Smooth muscle cell (in vitro differentiated cells): ENCODE measurements around the gene GRM2. TPM values are rescaled to one million over a fixed set of nuclear protein-coding genes. Genes with fewer than 3 reads are reported as not detected.

Source experiments
- DNase-seq: peaks from one replicate; lab custom pipeline; 2025; ENCODE audit not compliant: unreplicated experiment; lab: John Stamatoyannopoulos, UW
- H2AFZ ChIP-seq: fragments of 200-600 bp; sonication (generic); 2 replicates; pipeline ENCODE4 v1.6.0; 2016; ENCODE audit warnings: antibody characterized with exemption, low read depth, mild to moderate bottlenecking
- H3F3A ChIP-seq: fragments of 200-600 bp; sonication (generic); 2 replicates; pipeline ENCODE4 v1.6.0; 2017; ENCODE audit warnings: antibody characterized with exemption, low read depth
- H3K27ac ChIP-seq: fragments of 200-600 bp; sonication (generic); 2 replicates; pipeline ENCODE4 v1.5.1; 2016; ENCODE audit warnings: low read depth, mild to moderate bottlenecking
- H3K27me3 ChIP-seq: fragments of 200-600 bp; sonication (generic); 2 replicates; pipeline ENCODE4 v1.6.1; 2016; ENCODE audit warnings: low read depth, mild to moderate bottlenecking
- H3K36me3 ChIP-seq: fragments of 200-600 bp; sonication (generic); 2 replicates; pipeline ENCODE4 v1.5.1; 2016; ENCODE audit warnings: low read depth
- H3K4me1 ChIP-seq: fragments of 200-600 bp; sonication (generic); 2 replicates; pipeline ENCODE4 v1.5.1; 2016; ENCODE audit warnings: low read depth
- H3K4me2 ChIP-seq: fragments of 200-600 bp; sonication (generic); 2 replicates; pipeline ENCODE4 v1.6.0; 2016; ENCODE audit warnings: mild to moderate bottlenecking
- H3K4me3 ChIP-seq: fragments of 200-600 bp; sonication (generic); 2 replicates; pipeline ENCODE4 v1.5.1; 2016; ENCODE audit warnings: mild to moderate bottlenecking
- H3K79me2 ChIP-seq: fragments of 200-600 bp; sonication (generic); 2 replicates; pipeline ENCODE4 v1.6.0; 2016; ENCODE audit warnings: low read depth, mild to moderate bottlenecking
- H3K9ac ChIP-seq: fragments of 200-600 bp; sonication (generic); 2 replicates; pipeline ENCODE4 v1.6.0; 2016; ENCODE audit warnings: low read depth
- H3K9me3 ChIP-seq: fragments of 200-600 bp; sonication (generic); replicated peaks from 2 replicates; pipeline ENCODE4 v1.5.1; 2016; ENCODE audit warnings: low read depth
- H4K20me1 ChIP-seq: fragments of 200-600 bp; sonication (generic); 2 replicates; pipeline ENCODE4 v1.6.0; 2016; ENCODE audit warnings: low read depth
- CTCF ChIP-seq: fragments of 200-600 bp; sonication (generic); IDR thresholded peaks from 2 replicates; pipeline ENCODE4 v1.5.1; 2017; ENCODE audit warnings: borderline replicate concordance, mild to moderate bottlenecking, antibody characterized with exemption; ENCODE audit not compliant: insufficient read depth, poor library complexity, severe bottlenecking
- WGBS: methylation state at CpG from one replicate; pipeline ENCODE4 v1.1.7; 2016; ENCODE audit warnings: low lambda C conversion rate; 5-methylcytosine and 5-hydroxymethylcytosine counted together
- polyA plus RNA-seq: library from polyadenylated mRNA; unstranded; fragments of >200 nt; fragmentation: Nextera tagmentation; extraction: Ambion mirVana; gene quantifications from 2 replicates; pipeline ENCODE4 v1.2.1, GENCODE V29; 2016
- total RNA-seq: library from RNA; depleted of rRNA; stranded (reverse); fragments of >200 nt; gene quantifications from 2 replicates; pipeline ENCODE4 v1.2.3, GENCODE V29; 2014

GRM2 gene
- total RNA-seq: 0.63 TPM in 1 of 2 replicates, not detected in the other
- polyA plus RNA-seq: 0.40 and 0.65 TPM in 2 replicates

- Histone ChIP-seq H3K4me2 (peak within 1 kb of the TSS; percentile 94), H3K4me3 (peak within 1 kb of the TSS; percentile 44), H3K27me3 (peaks cover 22% of the 10 kb centered on the region), H3F3A (no peaks in the 10 kb centered on the region), H3K9me3 (no peaks in the 10 kb centered on the region), H3K27ac (no peak within 1 kb of the TSS), H3K79me2 (no peaks in the 10 kb centered on the region), H2AFZ (no peak within 1 kb of the TSS), H3K4me1 (peaks cover 15% of the 10 kb centered on the region), H3K9ac (no peak within 1 kb of the TSS), H3K36me3 (no peaks in the 10 kb centered on the region), H4K20me1 (peaks cover 53% of the 10 kb centered on the region)
- TF ChIP-seq CTCF: no peak
- 2% methylated on average over 46 of the region's 69 CpGs for WGBS
- peak; percentile 59 for DNase-seq
Observed at GRCh38 chr3:51706788-51707731, at the start of gene GRM2. GRM2 (plus strand) TSS chr3:51707068; CDS start chr3:51708984, 1,916 bp downstream.

GRCh38 chr3:51657234-51657633 is 49.6 kb upstream of the GRM2 start:
- Histone ChIP-seq H3K9ac (no peak overlapping the region), H4K20me1 (no peaks in the 10 kb centered on the region), H3K27ac (no peak overlapping the region), H3F3A (no peaks in the 10 kb centered on the region), H2AFZ (no peak overlapping the region), H3K4me3 (no peak overlapping the region), H3K79me2 (no peaks in the 10 kb centered on the region), H3K27me3 (no peaks in the 10 kb centered on the region), H3K4me1 (no peaks in the 10 kb centered on the region), H3K4me2 (no peak overlapping the region), H3K9me3 (no peaks in the 10 kb centered on the region), H3K36me3 (peaks cover 16% of the 10 kb centered on the region)
- 100% methylated on average over 3 of the region's 3 CpGs for WGBS
- DNase-seq: no peak
- TF ChIP-seq CTCF: no peak

GRCh38 chr3:51659942-51660341 is 46.9 kb upstream of the GRM2 start:
- no peak overlapping the region for H3K4me3 ChIP-seq
- no peaks in the 10 kb centered on the region for H3K79me2 ChIP-seq
- H3K36me3 ChIP-seq: peaks cover 16% of the 10 kb centered on the region
- H3K4me1 ChIP-seq: no peaks in the 10 kb centered on the region
- no peaks in the 10 kb centered on the region for H3K9me3 ChIP-seq
- H3K4me2 ChIP-seq: no peak overlapping the region
- TF ChIP-seq CTCF: no peak
- H3F3A ChIP-seq: no peaks in the 10 kb centered on the region
- H3K27ac ChIP-seq: no peak overlapping the region
- DNase-seq: no peak
- 97% methylated on average over 9 of the region's 9 CpGs for WGBS
- H3K27me3 ChIP-seq: no peaks in the 10 kb centered on the region
- H4K20me1 ChIP-seq: no peaks in the 10 kb centered on the region
- no peak overlapping the region for H3K9ac ChIP-seq
- no peak overlapping the region for H2AFZ ChIP-seq
